Mesendoderm (in vitro differentiated cells): ENCODE measurements around the gene MEF2B.

Experiments
- DNase-seq: peaks from one replicate; pipeline ENCODE4 v3.0.0; 2013
- H2AK5ac ChIP-seq: 2 replicates; pipeline ENCODE4 v1.6.1; 2013; ENCODE audit warnings: low read length, inconsistent platforms
- H2BK120ac ChIP-seq: 2 replicates; pipeline ENCODE4 v1.6.1; 2013; ENCODE audit warnings: low read depth, mild to moderate bottlenecking, low read length, moderate library complexity, mixed read lengths
- H2BK15ac ChIP-seq: replicated peaks from 2 replicates; pipeline ENCODE4 v1.6.1; 2013; ENCODE audit warnings: low read depth, mild to moderate bottlenecking, moderate library complexity
- H2BK5ac ChIP-seq: 2 replicates; pipeline ENCODE4 v1.6.1; 2013; ENCODE audit warnings: low read length, inconsistent platforms
- H3K18ac ChIP-seq: 2 replicates; pipeline ENCODE4 v1.6.1; 2013; ENCODE audit warnings: mild to moderate bottlenecking, low read length, mixed read lengths
- H3K23ac ChIP-seq: one replicate; pipeline ENCODE4 v1.6.1; 2013; ENCODE audit warnings: low read length
- H3K27ac ChIP-seq: 2 replicates; pipeline ENCODE4 v1.5.1; 2013; ENCODE audit warnings: low read depth, mild to moderate bottlenecking, inconsistent platforms, low read length, moderate library complexity
- H3K27me3 ChIP-seq: 2 replicates; pipeline ENCODE4 v1.6.1; 2013; ENCODE audit warnings: low read length, control low read depth, mild to moderate bottlenecking, inconsistent platforms; ENCODE audit not compliant: insufficient read depth, poor library complexity
- H3K36me3 ChIP-seq: 2 replicates; pipeline ENCODE4 v1.6.1; 2013; ENCODE audit warnings: low read length, inconsistent platforms; ENCODE audit not compliant: control insufficient read depth, insufficient read depth
- H3K4ac ChIP-seq: one replicate; pipeline ENCODE4 v1.6.1; 2013; ENCODE audit warnings: low read depth, mild to moderate bottlenecking, low read length, moderate library complexity
- H3K4me1 ChIP-seq: 2 replicates; pipeline ENCODE4 v1.6.1; 2013; ENCODE audit warnings: low read depth, low read length, inconsistent platforms; ENCODE audit not compliant: control insufficient read depth
- H3K4me2 ChIP-seq: 2 replicates; pipeline ENCODE4 v1.6.1; 2013; ENCODE audit warnings: low read length
- H3K4me3 ChIP-seq: 2 replicates; pipeline ENCODE4 v1.5.1; 2013; ENCODE audit warnings: mild to moderate bottlenecking, low read length
- H3K56ac ChIP-seq: one replicate; pipeline ENCODE4 v1.6.1; 2013; ENCODE audit warnings: low read length
- H3K79me1 ChIP-seq: 2 replicates; pipeline ENCODE4 v1.6.1; 2013; ENCODE audit warnings: low read length, inconsistent platforms
- H3K79me2 ChIP-seq: 2 replicates; pipeline ENCODE4 v1.6.1; 2013; ENCODE audit warnings: mild to moderate bottlenecking, low read length; ENCODE audit not compliant: control insufficient read depth, insufficient read depth
- H3K9ac ChIP-seq: 2 replicates; pipeline ENCODE4 v1.6.1; 2013; ENCODE audit warnings: low read length, inconsistent platforms
- H4K5ac ChIP-seq: one replicate; pipeline ENCODE4 v1.6.1; 2013; ENCODE audit warnings: low read length
- H4K8ac ChIP-seq: one replicate; pipeline ENCODE4 v1.6.1; 2013; ENCODE audit warnings: low read depth, mild to moderate bottlenecking, control low read depth, low read length, moderate library complexity
- WGBS: extraction: QIAGEN DNeasy Blood & Tissue Kit; methylation state at CpG from one replicate; pipeline ENCODE4 v1.1.7; 2013; ENCODE audit warnings: low lambda C conversion rate, missing lambda C conversion rate; ENCODE audit not compliant: insufficient coverage; ENCODE audit errors: extremely low coverage; 5-methylcytosine and 5-hydroxymethylcytosine counted together

MEF2B gene

GRCh38 chr19:19165396-19165795 lies 4.7 kb downstream of the MEF2B start:
- no peaks in the 10 kb centered on the region for H3K36me3 ChIP-seq
- H3K23ac ChIP-seq = no peak overlapping the region
- no peak overlapping the region for H3K4ac ChIP-seq
- no peak overlapping the region for H4K8ac ChIP-seq
- no peaks in the 10 kb centered on the region for H3K79me1 ChIP-seq
- no peak overlapping the region for H3K56ac ChIP-seq
- H3K27ac ChIP-seq = no peak overlapping the region
- no peak overlapping the region for H3K4me3 ChIP-seq
- H2AK5ac ChIP-seq = no peak overlapping the region
- H3K4me2 ChIP-seq = no peak overlapping the region
- H3K4me1 ChIP-seq = no peaks in the 10 kb centered on the region
- no peak overlapping the region for H3K9ac ChIP-seq
- H3K18ac ChIP-seq = no peak overlapping the region
- no peaks in the 10 kb centered on the region for H3K27me3 ChIP-seq
- H2BK5ac ChIP-seq = no peak overlapping the region
- no peak overlapping the region for H4K5ac ChIP-seq
- no peaks in the 10 kb centered on the region for H3K79me2 ChIP-seq
- no CpG with 5 or more reads among the region's 1 CpG for WGBS
- H2BK15ac ChIP-seq = no peak overlapping the region
- DNase-seq = no peak
- no peak overlapping the region for H2BK120ac ChIP-seq

DNA sequence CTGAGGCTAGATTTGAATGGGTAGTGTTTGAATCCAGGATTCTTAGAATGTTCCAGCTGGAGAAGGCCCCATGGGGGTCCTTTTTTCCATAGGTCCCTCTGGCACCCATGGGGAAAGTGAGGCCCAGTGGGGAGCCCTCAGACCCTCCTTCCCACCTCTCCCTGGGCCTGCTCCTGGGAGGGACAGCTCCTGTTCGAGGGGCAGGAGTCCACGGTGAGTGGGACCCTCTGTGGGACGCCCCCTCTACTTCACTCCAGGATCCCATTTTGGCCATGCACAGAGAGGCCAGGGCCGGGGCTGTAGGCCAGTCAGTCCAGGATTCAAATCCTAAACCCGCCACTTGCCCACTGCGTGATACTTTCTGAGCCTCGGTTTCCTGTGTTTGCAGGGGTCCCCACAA lies 7.6 kb downstream of the MEF2B start:
- Histone ChIP-seq H3K18ac (no peak overlapping the region), H2BK5ac (no peak overlapping the region), H2BK15ac (no peak overlapping the region), H3K4me3 (no peak overlapping the region), H3K27me3 (no peaks in the 10 kb centered on the region), H2AK5ac (no peak overlapping the region), H3K4me1 (no peaks in the 10 kb centered on the region), H3K23ac (no peak overlapping the region), H3K4me2 (no peak overlapping the region), H2BK120ac (no peak overlapping the region), H3K56ac (no peak overlapping the region), H4K8ac (no peak overlapping the region), H4K5ac (no peak overlapping the region), H3K9ac (no peak overlapping the region), H3K36me3 (no peaks in the 10 kb centered on the region), H3K4ac (no peak overlapping the region), H3K79me2 (no peaks in the 10 kb centered on the region), H3K79me1 (no peaks in the 10 kb centered on the region), H3K27ac (no peak overlapping the region)
- no CpG with 5 or more reads among the region's 7 CpGs for WGBS
- DNase-seq = no peak

- peak overlapping the region; percentile 56 for H3K56ac ChIP-seq
These were observed 9.5 kb downstream of the MEF2B start for GRCh38 chr19:19160461-19161035.

GRCh38 chr19:19159534-19159933 lies 10.5 kb downstream of the MEF2B start:
- no peak for DNase-seq
- Histone ChIP-seq H3K56ac (no peak overlapping the region), H3K4ac (no peak overlapping the region), H3K4me2 (no peak overlapping the region), H3K18ac (no peak overlapping the region), H3K79me1 (no peaks in the 10 kb centered on the region), H3K9ac (no peak overlapping the region), H3K79me2 (no peaks in the 10 kb centered on the region), H3K4me1 (no peaks in the 10 kb centered on the region), H2AK5ac (no peak overlapping the region), H4K8ac (no peak overlapping the region), H3K27me3 (no peaks in the 10 kb centered on the region), H3K23ac (no peak overlapping the region), H3K4me3 (no peak overlapping the region), H3K27ac (no peak overlapping the region), H2BK15ac (no peak overlapping the region), H3K36me3 (no peaks in the 10 kb centered on the region), H2BK5ac (no peak overlapping the region), H2BK120ac (no peak overlapping the region), H4K5ac (no peak overlapping the region)
- no CpG with 5 or more reads among the region's 4 CpGs for WGBS

More at GRCh38 chr19:19160461-19161035, 9.5 kb downstream of the MEF2B start:
- Histone ChIP-seq H3K36me3 (no peaks in the 10 kb centered on the region), H3K4me3 (no peak overlapping the region), H3K27me3 (no peaks in the 10 kb centered on the region), H4K5ac (no peak overlapping the region), H3K18ac (no peak overlapping the region), H3K79me1 (no peaks in the 10 kb centered on the region), H3K4me2 (no peak overlapping the region), H3K4me1 (no peaks in the 10 kb centered on the region), H3K27ac (no peak overlapping the region), H3K9ac (no peak overlapping the region), H3K79me2 (no peaks in the 10 kb centered on the region), H2BK120ac (no peak overlapping the region), H4K8ac (no peak overlapping the region), H2AK5ac (no peak overlapping the region), H2BK5ac (no peak overlapping the region), H3K4ac (peak overlapping the region; percentile 38), H3K23ac (no peak overlapping the region), H2BK15ac (no peak overlapping the region)
- no CpG with 5 or more reads among the region's 26 CpGs for WGBS
- DNase-seq = no peak

- no peaks in the 10 kb centered on the region for H3K36me3 ChIP-seq
- H3K56ac ChIP-seq = no peak overlapping the region
- H3K27ac ChIP-seq = no peak overlapping the region
- H3K27me3 ChIP-seq = no peaks in the 10 kb centered on the region
- H3K79me1 ChIP-seq = no peaks in the 10 kb centered on the region
- H4K5ac ChIP-seq = no peak overlapping the region
- WGBS = no CpG with 5 or more reads among the region's 6 CpGs
- H3K18ac ChIP-seq = no peak overlapping the region
- H3K4me3 ChIP-seq = no peak overlapping the region
- no peak overlapping the region for H3K4me2 ChIP-seq
- H3K23ac ChIP-seq = no peak overlapping the region
- H2AK5ac ChIP-seq = no peak overlapping the region
- no peak overlapping the region for H2BK15ac ChIP-seq
- H2BK5ac ChIP-seq = no peak overlapping the region
- no peaks in the 10 kb centered on the region for H3K4me1 ChIP-seq
- DNase-seq = no peak
- H3K4ac ChIP-seq = no peak overlapping the region
- H2BK120ac ChIP-seq = no peak overlapping the region
- H4K8ac ChIP-seq = no peak overlapping the region
- H3K79me2 ChIP-seq = no peaks in the 10 kb centered on the region
- no peak overlapping the region for H3K9ac ChIP-seq
These were observed 12.3 kb downstream of the MEF2B start for GRCh38 chr19:19157808-19158207.
